Measurements from ENCODE around the gene PFDN1.

- TF ChIP-seq EZH2 (IDR thresholded peaks at IDR 0.05; ENCODE audit: borderline replicate concordance, low read length) (no peak), CTCF (IDR thresholded peaks at IDR 0.05; ENCODE audit: low read length) (no peak)
Measured at GRCh38 chr5:140270008-140270407, 32.9 kb downstream of the PFDN1 start.
